ENCODE data around the gene C4A. TPM values are rescaled to one million over a fixed set of nuclear protein-coding genes. Genes with fewer than 3 reads are reported as not detected.

The C4A gene
- total and polyA plus RNA-seq, 2 of the 13 experiments (the other 11 are each of a cell fraction or from before 2014, with no cell fraction given), result 165 to 478 TPM

- TF ChIP-seq CHD4 (IDR thresholded peaks at IDR 0.05; ENCODE audit: borderline replicate concordance, low read length) (peak; percentile 91; the same call in 1 of the 2 replicates), ZMYM4 (CRISPR knock-in tag; IDR thresholded peaks at IDR 0.05) (peak; percentile 48; the same call in 1 of the 2 replicates), BRD4 (CRISPR knock-in tag; IDR thresholded peaks at IDR 0.05) (no peak; the same call in none of the 2 replicates), SMAD1 (CRISPR knock-in tag; IDR thresholded peaks at IDR 0.05; ENCODE audit: borderline replicate concordance, low read depth) (no peak; the same call in 1 of the 2 replicates), ZNF354B (CRISPR knock-in tag; IDR thresholded peaks at IDR 0.05) (no peak), ZBTB26 (CRISPR knock-in tag; IDR thresholded peaks at IDR 0.05; ENCODE audit: borderline replicate concordance) (0 out of 2 replicates have a peak, but pooled peaks have one; percentile 53), ELK4 (CRISPR knock-in tag; IDR thresholded peaks at IDR 0.05; ENCODE audit: borderline replicate concordance) (no peak), IKZF4 (CRISPR knock-in tag; IDR thresholded peaks at IDR 0.05; ENCODE audit: borderline replicate concordance, low read depth, not compliant biosample characterization) (no peak), ZNF17 (CRISPR knock-in tag; IDR thresholded peaks at IDR 0.05) (no peak), ZNF501 (CRISPR knock-in tag; IDR thresholded peaks at IDR 0.05) (peak; percentile 91), HNRNPH1 (optimal IDR thresholded peaks at IDR 0.05; ENCODE audit: low read depth, low read length) (peak; percentile 88), HDAC2 (CRISPR knock-in tag; IDR thresholded peaks at IDR 0.05) (peak; percentile 94), KLF11 (CRISPR knock-in tag; IDR thresholded peaks at IDR 0.05) (peak; percentile 22; the same call in 1 of the 2 replicates), DNMT1 (CRISPR knock-in tag; IDR thresholded peaks at IDR 0.05) (peak; percentile 63), HNF4G (IDR thresholded peaks at IDR 0.05; ENCODE audit: borderline replicate concordance, low read depth, low read length) (peak; percentile 98), HNF4G (CRISPR knock-in tag; IDR thresholded peaks at IDR 0.05; ENCODE audit: borderline replicate concordance, low read depth) (peak; percentile 97), ZNF678 (CRISPR knock-in tag; IDR thresholded peaks at IDR 0.05) (no peak), IKZF5 (CRISPR knock-in tag; IDR thresholded peaks at IDR 0.05) (peak; percentile 87), MTA3 (CRISPR knock-in tag; IDR thresholded peaks at IDR 0.05) (no peak), CEBPG (CRISPR knock-in tag; IDR thresholded peaks at IDR 0.05) (peak; percentile 76), ARID3A (IDR thresholded peaks at IDR 0.05; ENCODE audit: low read depth, low read length) (peak; percentile 100), SRSF9 (IDR thresholded peaks at IDR 0.05; ENCODE audit: borderline replicate concordance, insufficient read depth, low read depth, low read length, poor library complexity, severe bottlenecking) (no peak), IRX3 (CRISPR knock-in tag; IDR thresholded peaks at IDR 0.05; ENCODE audit: borderline replicate concordance, low read depth) (no peak), DMAP1 (CRISPR knock-in tag; IDR thresholded peaks at IDR 0.05) (peak; percentile 82), ZNF33B (CRISPR knock-in tag; IDR thresholded peaks at IDR 0.05) (no peak), CC2D1A (CRISPR knock-in tag; IDR thresholded peaks at IDR 0.05) (no peak; the same call in 1 of the 2 replicates)
These were observed 36.1 kb upstream of the C4A start, which contains the start of gene CFB (continued) for GRCh38 chr6:31945507-31946369.

Measured in HepG2 (cell line).